ENCODE results near the gene CSMD2.

GRCh38 chr1:33846861-33847260 lies 318.2 kb downstream of the CSMD2 start:
- TF ChIP-seq CTCF (IDR thresholded peaks at IDR 0.05; ENCODE audit: low read depth, low read length) (no peak), EZH2phosphoT487 (IDR thresholded peaks at IDR 0.05; ENCODE audit: low read depth) (no peak)
